ENCODE data around the gene NLE1.

The NLE1 gene

DNA sequence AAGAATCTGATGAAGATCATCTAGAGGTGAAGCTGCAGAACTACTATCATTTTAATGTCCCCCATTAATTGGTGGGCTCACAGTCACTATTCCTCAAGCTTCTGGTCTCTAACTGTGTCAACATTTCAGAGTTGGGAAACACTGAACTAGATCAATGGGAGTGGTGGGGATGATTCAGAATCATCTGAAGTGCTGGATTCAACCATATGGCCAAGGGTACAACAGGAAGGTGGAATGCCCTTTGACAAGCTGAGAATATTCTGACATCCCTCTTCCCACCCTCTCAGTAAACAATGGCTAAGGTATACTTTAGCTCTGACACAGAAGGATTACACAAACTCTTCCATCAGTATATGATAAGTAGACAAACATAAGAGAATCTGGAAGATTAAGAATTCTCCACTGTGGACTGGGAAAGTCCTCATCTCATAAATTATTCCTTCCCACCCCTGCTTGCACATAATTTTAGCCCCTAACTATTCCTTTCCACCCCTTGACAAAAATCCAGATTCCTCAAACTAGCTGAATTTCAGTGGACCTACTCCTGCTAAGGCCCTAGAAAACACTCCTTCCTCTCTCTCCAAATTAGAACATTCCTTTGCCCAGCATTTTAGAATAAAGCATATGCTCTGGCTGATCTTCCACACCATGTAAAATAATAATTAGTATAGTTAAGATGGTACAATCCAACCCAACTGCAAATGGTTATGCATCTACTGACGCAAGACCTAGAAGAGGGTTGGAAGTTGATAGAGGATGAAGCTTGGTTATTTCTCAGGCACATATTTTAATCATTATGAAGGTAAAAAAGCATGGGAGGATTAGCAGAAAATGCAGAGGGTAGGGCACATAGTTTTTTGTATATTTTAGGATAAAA lies 62.3 kb downstream of the NLE1 start:
- Mint-ChIP-seq H3K4me3 (no peak overlapping the region), H3K9me3 (no peaks in the 10 kb centered on the region), H3K27me3 (no peaks in the 10 kb centered on the region), H3K36me3 (no peaks in the 10 kb centered on the region), H3K4me1 (peaks cover 17 to 27% of the 10 kb centered on the region in 2 donors), H3K27ac (no peak overlapping the region)
- DNase-seq (no peak), ATAC-seq (replicated peaks) (no peak)

Data from stimulated activated naive B cell treated with anti-CD40 and anti-IgM and Interleukin-4, amounts not matched to agents 10 μg/mL and 1 μg/mL and 100 μg/mL, for 72 hours (primary cell).